Measurements from ENCODE around the gene CHPF2.

CHPF2 gene

DNA sequence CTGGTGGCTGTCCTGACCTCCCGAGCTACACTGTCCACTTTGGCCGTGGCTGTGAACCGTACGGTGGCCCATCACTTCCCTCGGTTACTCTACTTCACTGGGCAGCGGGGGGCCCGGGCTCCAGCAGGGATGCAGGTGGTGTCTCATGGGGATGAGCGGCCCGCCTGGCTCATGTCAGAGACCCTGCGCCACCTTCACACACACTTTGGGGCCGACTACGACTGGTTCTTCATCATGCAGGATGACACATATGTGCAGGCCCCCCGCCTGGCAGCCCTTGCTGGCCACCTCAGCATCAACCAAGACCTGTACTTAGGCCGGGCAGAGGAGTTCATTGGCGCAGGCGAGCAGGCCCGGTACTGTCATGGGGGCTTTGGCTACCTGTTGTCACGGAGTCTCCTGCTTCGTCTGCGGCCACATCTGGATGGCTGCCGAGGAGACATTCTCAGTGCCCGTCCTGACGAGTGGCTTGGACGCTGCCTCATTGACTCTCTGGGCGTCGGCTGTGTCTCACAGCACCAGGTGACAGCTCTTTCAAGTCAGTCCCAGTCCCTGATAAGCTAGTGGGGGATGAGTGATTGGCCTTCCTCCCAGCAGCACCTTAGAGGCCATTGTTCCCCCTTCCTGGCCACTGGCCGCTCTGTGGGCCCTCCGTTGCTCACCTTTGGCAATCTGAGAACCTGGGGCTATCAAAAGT is 3.0 kb downstream of the CHPF2 start:
- DNase-seq (ENCODE audit: low read depth), result no peak

DNA sequence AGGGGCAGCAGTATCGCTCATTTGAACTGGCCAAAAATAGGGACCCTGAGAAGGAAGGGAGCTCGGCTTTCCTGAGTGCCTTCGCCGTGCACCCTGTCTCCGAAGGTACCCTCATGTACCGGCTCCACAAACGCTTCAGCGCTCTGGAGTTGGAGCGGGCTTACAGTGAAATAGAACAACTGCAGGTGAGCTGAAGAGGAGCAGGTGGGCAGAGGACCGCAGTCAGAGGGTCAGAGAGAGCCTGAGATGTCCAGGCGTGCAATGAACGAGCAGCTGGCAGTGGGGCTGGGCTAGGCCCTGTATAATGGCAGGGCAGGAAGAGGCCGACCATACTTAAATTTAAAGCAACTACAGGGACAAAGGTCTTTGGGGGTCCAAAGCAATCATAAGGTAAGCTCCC is 4.1 kb downstream of the CHPF2 start:
- DNase-seq (ENCODE audit: low read depth), result no peak

- no peak for DNase-seq (ENCODE audit: low read depth)
Observed at GRCh38 chr7:151237244-151238189, 5.2 kb downstream of the CHPF2 start.

GRCh38 chr7:151238190-151238810 is 6.0 kb downstream of the CHPF2 start:
- DNase-seq (ENCODE audit: low read depth), result no peak

- DNase-seq (ENCODE audit: low read depth), result no peak
Observed at GRCh38 chr7:151238924-151239836, 6.9 kb downstream of the CHPF2 start.

DNA sequence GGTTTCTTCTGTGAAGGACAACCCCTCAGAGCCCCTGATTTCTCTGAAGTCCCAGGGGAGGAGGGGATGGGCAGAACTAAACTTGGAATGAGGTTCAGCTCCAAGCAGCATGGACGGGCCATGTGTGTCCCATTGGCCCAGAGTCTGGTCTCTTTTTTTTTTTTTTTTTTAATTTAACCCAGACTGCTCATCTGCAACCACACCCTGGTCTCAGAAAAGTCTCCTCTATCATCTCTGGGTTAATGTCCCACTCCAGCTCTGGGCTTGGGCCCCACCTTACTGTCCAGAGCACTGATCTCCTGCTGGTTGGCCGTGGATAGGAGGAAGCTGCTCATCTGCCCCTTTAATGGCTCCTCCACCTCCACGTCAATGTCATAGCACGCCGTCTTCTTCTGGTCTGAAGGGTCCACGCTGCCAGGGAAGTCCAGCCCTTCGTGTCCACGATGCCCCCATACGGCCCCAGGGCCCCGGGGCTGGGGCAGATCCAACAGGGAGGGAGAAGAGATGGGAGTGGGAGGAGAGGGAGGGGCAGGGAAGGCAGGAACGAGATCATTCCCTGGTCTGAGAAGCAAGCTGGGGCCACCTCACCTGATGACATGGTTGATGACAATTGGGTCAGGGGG is 7.7 kb downstream of the CHPF2 start:
- DNase-seq (ENCODE audit: low read depth), result no peak

DNA sequence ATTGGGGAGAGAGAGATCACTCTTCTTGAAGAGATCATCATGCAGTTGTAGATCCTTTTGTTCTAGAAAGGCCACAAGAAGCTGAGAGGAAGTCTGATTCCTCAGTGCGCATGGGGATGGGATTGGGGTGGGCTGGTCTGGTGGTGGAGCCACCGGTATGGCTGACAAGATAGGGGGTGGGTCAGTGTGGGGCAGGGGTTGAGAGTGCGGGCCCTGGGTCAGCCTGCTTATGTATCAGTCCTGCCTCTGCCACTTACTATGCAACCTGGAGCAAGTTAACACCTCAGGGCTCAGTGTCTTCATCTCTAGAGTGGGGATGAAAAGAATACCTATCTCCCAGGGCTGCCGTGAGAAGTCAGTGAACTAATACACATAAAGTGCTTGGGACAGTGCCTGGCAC is 8.3 kb downstream of the CHPF2 start:
- DNase-seq (ENCODE audit: low read depth), result no peak

- DNase-seq (ENCODE audit: low read depth), result no peak
Observed at GRCh38 chr7:151240942-151241754, 8.9 kb downstream of the CHPF2 start.

- no peak for DNase-seq (ENCODE audit: low read depth)
Observed at GRCh38 chr7:151241755-151242096, 9.4 kb downstream of the CHPF2 start.

DNA sequence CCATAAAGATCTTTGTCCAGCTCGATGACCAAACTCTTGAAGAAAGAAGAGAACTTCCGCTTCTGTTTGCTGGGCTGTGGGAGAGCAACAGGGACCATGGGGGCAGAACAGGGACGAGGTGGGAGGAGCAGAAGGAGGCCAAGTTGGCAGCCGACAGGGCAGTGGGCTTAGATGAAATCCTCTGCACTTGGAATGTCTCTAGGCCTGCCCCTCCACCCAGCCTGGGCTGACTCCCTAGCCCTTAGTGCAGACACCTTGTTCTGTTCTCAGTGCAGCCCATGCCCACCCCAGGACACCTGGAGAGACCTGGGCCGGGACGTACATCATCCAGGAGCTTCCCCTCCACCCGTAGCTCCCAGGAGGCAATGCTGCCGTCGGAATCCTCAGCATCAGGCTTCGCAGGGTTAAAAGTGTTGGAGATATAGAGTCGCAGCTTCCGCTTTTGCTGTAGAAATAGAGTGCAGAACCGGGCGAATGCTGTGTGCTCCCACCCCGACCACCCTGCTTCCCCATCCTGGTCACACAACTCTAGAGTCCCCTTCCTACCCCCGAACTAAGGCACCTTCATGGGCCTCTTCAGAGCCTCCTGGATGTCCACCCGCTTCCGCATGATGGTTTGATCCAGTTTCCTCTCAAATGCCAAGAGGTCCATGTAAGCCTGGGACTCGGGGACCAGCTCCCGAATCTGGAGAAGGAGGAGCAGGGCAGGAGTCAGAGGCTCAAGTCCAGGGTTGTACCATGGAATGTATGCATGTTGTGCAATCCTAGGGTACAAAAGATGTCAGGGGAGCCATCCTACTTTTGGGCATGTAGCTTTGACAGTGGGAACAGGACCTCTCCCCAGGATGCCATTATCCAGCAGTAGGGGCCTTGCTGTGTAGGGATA is 10.1 kb downstream of the CHPF2 start:
- DNase-seq (ENCODE audit: low read depth), result no peak

DNA sequence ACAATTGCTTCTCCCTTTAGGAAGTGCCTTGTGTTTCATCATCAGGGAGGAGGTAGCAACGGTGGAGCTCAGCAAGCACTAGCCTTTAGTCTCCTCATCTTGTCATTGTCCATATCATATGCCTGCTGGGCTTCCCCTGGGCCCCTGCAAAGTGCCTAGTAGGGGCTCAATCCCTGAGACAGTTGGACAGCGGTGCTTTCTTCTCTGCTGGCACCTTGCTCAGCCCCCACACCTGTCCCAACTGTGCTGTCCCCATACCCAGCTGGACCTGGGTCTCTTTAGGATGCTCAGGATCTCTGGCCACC is 10.7 kb downstream of the CHPF2 start:
- DNase-seq (ENCODE audit: low read depth), result no peak

DNA sequence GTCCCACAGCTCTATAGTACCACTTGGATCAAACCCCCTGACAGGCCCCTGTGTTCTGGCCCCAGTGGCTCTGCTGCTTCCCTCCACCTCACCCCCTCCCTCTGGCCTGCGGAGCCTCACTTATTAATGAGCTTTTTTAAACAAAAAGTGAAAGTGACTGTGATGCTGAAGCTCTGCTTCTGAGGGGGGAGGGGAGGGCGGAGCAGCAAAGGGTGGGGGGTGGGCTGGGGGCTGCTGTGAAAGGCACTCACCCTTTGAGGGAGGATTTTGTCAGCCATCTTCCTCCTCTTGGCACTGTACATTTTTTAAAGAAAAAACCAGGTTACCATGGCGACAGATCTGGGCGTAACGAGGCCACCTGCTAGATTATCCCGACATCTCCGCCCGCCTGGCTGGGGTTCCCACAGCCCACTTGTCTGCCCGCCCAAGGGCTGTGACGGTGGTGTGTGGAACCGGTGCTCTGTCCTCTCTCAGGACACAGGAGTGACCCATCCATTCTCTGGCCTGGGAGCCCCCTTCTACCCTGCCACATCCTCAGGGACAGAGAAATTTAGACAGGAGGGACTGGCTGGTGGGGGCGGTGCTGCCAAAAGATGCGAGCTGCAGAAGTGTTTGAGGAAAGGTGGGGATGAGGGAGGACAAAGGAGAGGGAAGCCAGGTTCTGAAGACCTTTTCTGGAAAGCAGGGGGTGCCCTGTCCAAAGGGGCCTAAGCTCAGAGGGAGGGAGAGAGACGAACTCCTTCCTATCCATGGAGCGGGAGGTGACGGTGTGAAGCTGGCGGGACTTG is 11.3 kb downstream of the CHPF2 start:
- DNase-seq (ENCODE audit: low read depth), result peak; percentile 42

GRCh38 chr7:151244196-151244840 is 12.0 kb downstream of the CHPF2 start:
- peak; percentile 36 for DNase-seq (ENCODE audit: low read depth)

- no peak for DNase-seq (ENCODE audit: low read depth)
Observed at GRCh38 chr7:151244841-151245346, 12.6 kb downstream of the CHPF2 start.

DNA sequence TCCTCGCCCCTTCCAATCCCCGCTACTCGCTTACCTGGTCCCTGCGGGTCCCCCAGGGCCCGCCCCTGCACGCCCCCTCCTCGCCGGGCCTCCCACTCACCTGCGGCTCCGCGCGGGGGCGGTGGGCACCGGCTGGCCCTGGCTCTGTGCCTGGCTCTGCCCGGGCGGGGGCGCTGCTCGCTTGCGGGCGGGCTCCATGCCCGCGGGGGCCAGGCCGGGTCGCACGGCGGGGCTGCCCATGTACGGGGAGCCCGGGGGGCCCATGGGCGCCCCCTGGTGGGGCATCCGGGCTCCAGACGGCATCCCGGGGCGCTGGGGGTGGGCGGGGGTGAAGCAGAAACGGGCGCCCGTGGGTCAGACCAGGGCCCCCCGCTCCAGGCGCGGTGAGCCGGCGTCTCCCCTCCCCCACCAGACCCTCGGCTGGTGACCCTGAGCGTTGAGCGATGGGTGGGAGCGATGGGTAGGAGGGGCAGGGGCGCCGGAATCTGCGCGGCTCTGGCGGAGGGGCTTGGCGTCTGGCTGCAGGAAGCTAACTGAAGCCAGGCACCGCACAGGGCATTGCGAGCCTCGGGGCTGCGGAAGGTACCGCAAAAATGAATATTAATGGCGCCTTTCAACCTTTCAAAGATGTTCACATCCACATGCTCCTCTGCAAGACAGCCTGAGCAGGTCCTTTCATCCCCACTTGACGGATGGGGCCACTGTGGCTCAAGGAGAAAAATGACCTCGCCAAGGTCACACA is 13.2 kb downstream of the CHPF2 start:
- DNase-seq (ENCODE audit: low read depth), result peak; percentile 53

DNA sequence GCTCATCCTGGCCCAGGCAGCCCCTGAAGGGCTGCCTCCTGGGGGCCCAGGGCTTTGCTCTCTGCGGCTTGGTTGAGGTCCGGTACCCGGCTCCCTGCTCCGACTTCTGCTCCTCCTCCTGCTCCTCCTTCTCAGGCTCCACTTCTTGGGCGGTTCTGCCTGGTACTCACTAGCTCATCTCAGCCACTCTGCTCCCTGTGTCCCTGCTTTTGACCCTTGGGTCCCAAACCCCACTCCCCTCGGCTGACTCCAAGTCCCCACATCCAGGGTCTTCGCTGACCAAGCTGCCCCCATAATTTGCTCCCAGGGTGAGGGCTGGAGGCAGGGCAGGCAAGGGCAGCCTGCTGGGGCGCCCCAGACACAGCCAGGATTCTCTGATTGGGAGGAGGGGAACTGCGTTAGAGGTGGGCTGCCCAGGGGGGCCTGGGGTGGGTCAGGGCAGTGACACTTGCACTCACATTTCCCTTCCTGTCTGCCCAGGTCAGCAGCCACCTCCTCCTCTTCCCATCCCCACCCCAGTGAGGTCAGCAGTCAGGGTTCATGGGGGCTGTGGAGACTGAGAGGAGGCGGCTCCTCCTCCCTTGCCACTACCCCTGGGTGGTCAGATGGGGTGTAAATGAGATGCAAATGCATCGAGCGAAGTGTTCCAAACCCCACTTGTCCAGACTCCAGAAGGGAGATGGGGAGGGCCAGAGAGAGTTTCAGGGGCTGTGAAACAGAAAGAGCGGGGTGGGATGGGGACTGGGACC is 14.0 kb downstream of the CHPF2 start:
- no peak for DNase-seq (ENCODE audit: low read depth)
